ENCODE measurements around the gene SERPINH1.

The SERPINH1 gene

GRCh38 chr11:75555079-75555811 lies 6.8 kb upstream of the SERPINH1 start:
- DNase-seq, result no peak

GRCh38 chr11:75556275-75556674 lies 5.8 kb upstream of the SERPINH1 start:
- no peak for DNase-seq

- DNase-seq, result no peak
Observed at GRCh38 chr11:75557666-75558494, 4.2 kb upstream of the SERPINH1 start.

- no peak for DNase-seq
Observed at GRCh38 chr11:75558939-75559843, 2.9 kb upstream of the SERPINH1 start.

GRCh38 chr11:75560644-75561043 lies 1.4 kb upstream of the SERPINH1 start:
- no peak for DNase-seq

- DNase-seq, result no peak
Observed at GRCh38 chr11:75561426-75562047, 516 bp upstream of the SERPINH1 start.

- no peak for DNase-seq
Observed at GRCh38 chr11:75562836-75563484, 907 bp downstream of the SERPINH1 start.

- no peak for DNase-seq
Observed at GRCh38 chr11:75563501-75563977, 1.5 kb downstream of the SERPINH1 start.

- no peak for DNase-seq
Observed at GRCh38 chr11:75563978-75564552, 2.0 kb downstream of the SERPINH1 start.

GRCh38 chr11:75565221-75565814 lies 3.3 kb downstream of the SERPINH1 start:
- no peak for DNase-seq

- no peak for DNase-seq
Observed at GRCh38 chr11:75565916-75566762, 4.1 kb downstream of the SERPINH1 start.

GRCh38 chr11:75566763-75567279 lies 4.8 kb downstream of the SERPINH1 start:
- DNase-seq, result no peak

GRCh38 chr11:75567971-75568370 lies 5.9 kb downstream of the SERPINH1 start:
- DNase-seq, result no peak

GRCh38 chr11:75568616-75569219 lies 6.7 kb downstream of the SERPINH1 start:
- DNase-seq, result no peak

- DNase-seq, result no peak
Observed at GRCh38 chr11:75570559-75571139, 8.6 kb downstream of the SERPINH1 start.

- no peak for DNase-seq
Observed at GRCh38 chr11:75571625-75572024, 9.6 kb downstream of the SERPINH1 start.

- DNase-seq, result no peak
Observed at GRCh38 chr11:75572744-75573143, 10.7 kb downstream of the SERPINH1 start.

GRCh38 chr11:75574698-75575602 lies 12.9 kb downstream of the SERPINH1 start:
- DNase-seq, result no peak
